KOPT-K1 (cell line): ENCODE measurements around the gene KAT2B.
A peak's percentile ranks its signal among the peaks of the same experiment; 100 is the strongest.
"Not testable (repeated sequence)": the region's sequence is repeated elsewhere in the genome, so short reads cannot be mapped to it uniquely, and the experiment has no call there.

Experiments
- H3K27ac ChIP-seq: fragments of 200-600 bp; sonication (generic); 2 replicates; pipeline ENCODE4 v1.5.1; 2016; ENCODE audit warnings: antibody characterized with exemption, mild to moderate bottlenecking, low read depth, low read length; ENCODE audit not compliant: poor library complexity, severe bottlenecking
- H3K36me3 ChIP-seq: fragments of 200-600 bp; sonication (generic); 2 replicates; pipeline ENCODE4 v1.5.1; 2017; ENCODE audit warnings: antibody characterized with exemption, mild to moderate bottlenecking, low read length, moderate library complexity; ENCODE audit not compliant: insufficient read depth
- H3K9me3 ChIP-seq: fragments of 200-600 bp; sonication (generic); 2 replicates; pipeline ENCODE4 v1.5.1; 2017; ENCODE audit warnings: antibody characterized with exemption, low read length, mild to moderate bottlenecking; ENCODE audit not compliant: insufficient read depth, poor library complexity, severe bottlenecking

Gene KAT2B

GRCh38 chr3:20035019-20035418 is 5.2 kb upstream of the KAT2B start:
- H3K36me3 ChIP-seq, result no peaks in the 10 kb centered on the region
- H3K27ac ChIP-seq, result no peak overlapping the region
- H3K9me3 ChIP-seq, result no peaks in the 10 kb centered on the region

GRCh38 chr3:20037255-20037996 is 2.8 kb upstream of the KAT2B start:
- Histone ChIP-seq H3K36me3 (no peaks in the 10 kb centered on the region), H3K27ac (no peak overlapping the region), H3K9me3 (no peaks in the 10 kb centered on the region)

DNA sequence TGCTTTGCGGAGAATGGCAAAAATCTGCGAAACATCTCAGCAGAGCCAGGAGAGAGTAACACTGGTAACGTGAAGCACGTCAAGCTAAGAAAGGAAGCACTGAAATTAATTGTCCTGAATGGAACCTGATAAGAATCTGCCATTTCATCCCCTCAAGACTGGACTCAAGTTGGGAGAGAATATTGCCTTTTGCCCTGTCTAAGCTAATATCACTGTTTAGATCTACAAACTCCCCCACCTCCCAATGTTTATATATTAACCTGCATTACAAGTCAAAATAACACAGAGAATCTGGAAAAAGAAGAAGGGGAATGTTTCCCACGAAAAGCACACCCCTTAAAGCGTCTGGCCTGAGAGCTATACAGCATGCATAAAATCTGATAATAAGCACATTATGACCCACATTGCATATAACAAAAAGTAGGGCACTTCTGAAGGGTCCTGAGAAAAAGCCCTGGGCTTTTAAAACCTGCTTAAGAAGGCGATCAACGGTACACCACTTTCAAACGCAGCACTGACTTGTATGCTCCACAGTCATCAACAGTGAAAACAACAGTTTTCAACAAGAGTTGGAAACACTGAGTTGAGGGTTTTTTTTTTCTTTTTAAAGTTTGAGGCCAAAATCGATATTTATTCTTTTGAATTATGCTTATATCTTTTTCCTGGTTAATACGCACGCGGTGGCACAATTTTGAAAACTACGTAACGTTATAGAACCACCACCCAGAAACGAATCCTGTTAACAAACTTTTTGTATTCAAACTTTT is 1.4 kb upstream of the KAT2B start:
- no peaks in the 10 kb centered on the region for H3K36me3 ChIP-seq
- H3K27ac ChIP-seq, result peak overlapping the region; percentile 77
- H3K9me3 ChIP-seq, result no peaks in the 10 kb centered on the region

- peak overlapping the region; percentile 77 for H3K27ac ChIP-seq
- H3K36me3 ChIP-seq, result no peaks in the 10 kb centered on the region
- H3K9me3 ChIP-seq, result no peaks in the 10 kb centered on the region
Measured at GRCh38 chr3:20039466-20039764, 831 bp upstream of the KAT2B start.

DNA sequence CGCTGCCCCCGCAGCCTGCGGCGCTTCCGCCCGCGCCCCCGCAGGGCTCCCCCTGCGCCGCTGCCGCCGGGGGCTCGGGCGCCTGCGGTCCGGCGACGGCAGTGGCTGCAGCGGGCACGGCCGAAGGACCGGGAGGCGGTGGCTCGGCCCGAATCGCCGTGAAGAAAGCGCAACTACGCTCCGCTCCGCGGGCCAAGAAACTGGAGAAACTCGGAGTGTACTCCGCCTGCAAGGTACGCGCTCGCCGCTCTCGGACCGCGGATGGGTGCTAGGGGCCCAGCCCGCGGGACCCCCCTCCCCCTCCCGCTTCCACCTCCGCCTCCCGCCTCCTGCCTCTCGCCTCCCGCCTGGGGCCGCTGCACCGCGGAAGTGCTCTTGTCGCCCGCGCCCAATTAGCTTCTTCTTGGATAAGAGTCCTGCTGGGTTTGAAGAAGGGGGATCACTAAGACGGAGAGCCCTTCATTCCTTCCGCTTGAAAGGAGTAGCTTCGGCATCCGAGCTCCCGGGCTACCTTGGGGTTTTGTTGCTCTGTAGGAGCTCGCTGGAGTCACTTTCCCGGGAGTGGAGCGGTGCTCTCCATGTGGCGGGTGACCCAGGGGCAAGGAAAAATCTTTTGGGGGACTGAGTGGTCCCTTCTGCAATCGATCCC is 426 bp downstream of the KAT2B start:
- Histone ChIP-seq H3K36me3 (no peaks in the 10 kb centered on the region), H3K27ac (peak overlapping the region; percentile 60), H3K9me3 (no peaks in the 10 kb centered on the region)

- Histone ChIP-seq H3K36me3 (no peaks in the 10 kb centered on the region), H3K9me3 (no peaks in the 10 kb centered on the region), H3K27ac (peak overlapping the region; percentile 60)
Measured at GRCh38 chr3:20041197-20041780, 1.0 kb downstream of the KAT2B start.

- Histone ChIP-seq H3K36me3 (no peaks in the 10 kb centered on the region), H3K9me3 (no peaks in the 10 kb centered on the region), H3K27ac (no peak overlapping the region)
Measured at GRCh38 chr3:20042331-20042730, 2.1 kb downstream of the KAT2B start.

DNA sequence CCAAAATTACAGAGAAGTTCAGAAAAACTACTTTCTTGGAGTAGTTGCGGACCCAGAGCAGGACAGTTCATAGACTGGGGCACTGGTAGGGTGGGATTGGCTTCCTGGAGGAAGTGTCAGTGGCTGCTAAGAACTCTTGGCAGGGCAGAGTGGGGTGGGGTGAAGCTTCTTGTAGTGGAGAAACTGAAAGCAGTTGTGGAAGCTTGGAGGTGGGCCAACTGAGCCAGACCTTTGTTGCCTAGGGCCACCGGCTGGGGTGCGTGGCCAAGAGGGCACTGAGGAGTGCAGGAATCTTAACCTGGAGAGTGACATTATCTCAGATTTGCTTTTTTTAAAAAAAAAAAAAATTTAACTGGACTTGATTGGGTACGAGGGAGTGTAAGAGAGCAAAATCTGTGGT is 3.1 kb downstream of the KAT2B start:
- Histone ChIP-seq H3K27ac (peak overlapping the region; percentile 42), H3K9me3 (no peaks in the 10 kb centered on the region), H3K36me3 (no peaks in the 10 kb centered on the region)

GRCh38 chr3:20043825-20044224 is 3.6 kb downstream of the KAT2B start:
- peak overlapping the region; percentile 42 for H3K27ac ChIP-seq
- no peaks in the 10 kb centered on the region for H3K9me3 ChIP-seq
- H3K36me3 ChIP-seq, result no peaks in the 10 kb centered on the region

DNA sequence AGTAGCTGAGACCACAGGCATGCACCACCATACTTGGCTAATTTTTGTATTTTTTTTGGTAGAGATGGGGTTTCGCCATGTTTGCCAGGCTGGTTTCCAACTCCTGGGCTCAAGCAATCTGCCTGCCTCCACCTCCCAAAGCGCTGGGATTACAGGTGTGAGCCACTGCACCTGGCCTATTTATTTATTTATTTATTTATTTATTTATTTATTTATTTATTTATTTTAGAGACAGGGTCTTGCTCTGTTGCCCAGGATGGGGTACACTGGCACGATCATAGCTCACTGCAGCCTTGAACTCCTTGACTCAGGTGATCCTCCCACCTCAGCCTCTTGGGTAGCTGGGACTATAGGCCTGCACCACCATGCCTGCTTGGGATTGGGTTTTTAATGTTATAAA is 4.9 kb downstream of the KAT2B start:
- not testable (repeated sequence) for H3K9me3 ChIP-seq, H3K36me3 ChIP-seq, H3K27ac ChIP-seq

DNA sequence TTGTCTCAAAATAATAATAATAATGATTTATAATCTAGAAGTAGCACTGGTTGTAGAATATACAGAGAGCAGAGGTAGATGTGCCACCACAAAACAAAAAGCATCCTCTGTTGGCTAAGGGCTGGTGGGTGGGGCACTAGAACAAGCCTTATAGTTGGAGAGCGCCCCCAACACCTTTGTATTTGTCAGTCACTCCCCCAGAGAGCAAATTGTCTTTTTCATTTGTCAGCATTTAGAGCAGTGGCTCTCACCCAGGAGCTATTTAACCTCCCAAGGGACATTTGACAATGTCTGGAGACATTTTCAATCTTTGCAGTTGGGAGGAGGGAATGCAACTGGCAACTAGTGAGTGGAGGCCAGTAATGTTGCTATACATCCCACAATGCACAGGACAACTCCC is 6.3 kb downstream of the KAT2B start:
- Histone ChIP-seq H3K9me3 (no peaks in the 10 kb centered on the region), H3K36me3 (no peaks in the 10 kb centered on the region), H3K27ac (no peak overlapping the region)

DNA sequence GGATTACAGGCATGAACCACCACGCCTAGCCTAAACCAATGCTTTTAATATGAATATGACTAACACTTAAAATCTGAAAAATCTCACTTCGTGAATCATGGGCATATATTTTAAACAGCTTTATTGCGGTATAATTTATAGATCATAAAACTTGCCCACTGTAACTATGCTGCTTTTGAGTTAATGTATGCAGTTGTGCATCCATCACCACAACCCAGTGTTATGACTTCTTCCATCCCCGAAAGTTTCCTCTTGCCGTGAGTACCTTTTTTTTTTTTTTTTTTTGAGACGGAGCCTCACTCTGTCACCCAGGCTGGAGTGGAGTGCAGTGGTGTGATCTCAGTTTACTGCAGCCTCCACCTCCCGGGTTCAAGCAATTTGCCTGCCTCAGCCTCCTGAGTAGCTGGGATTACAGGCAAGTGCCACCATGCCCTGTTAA is 7.1 kb downstream of the KAT2B start:
- no peaks in the 10 kb centered on the region for H3K36me3 ChIP-seq
- no peaks in the 10 kb centered on the region for H3K9me3 ChIP-seq
- no peak overlapping the region for H3K27ac ChIP-seq

- Histone ChIP-seq H3K36me3 (no peaks in the 10 kb centered on the region), H3K27ac (no peak overlapping the region), H3K9me3 (no peaks in the 10 kb centered on the region)
Measured at GRCh38 chr3:20047976-20048883, 8.0 kb downstream of the KAT2B start.

- no peak overlapping the region for H3K27ac ChIP-seq
- H3K9me3 ChIP-seq, result no peaks in the 10 kb centered on the region
- H3K36me3 ChIP-seq, result no peaks in the 10 kb centered on the region
Measured at GRCh38 chr3:20051123-20051806, 11.0 kb downstream of the KAT2B start.
